ENCODE results near the gene USP9X. TPM values are rescaled to one million over a fixed set of nuclear protein-coding genes. Genes with fewer than 3 reads are reported as not detected.

Gene USP9X
- polyA plus RNA-seq, 6 donors from 2014 or later: 7.4 to 27.8 (median 21.9) TPM

GRCh38 chrX:41064018-41064417 is 21.2 kb upstream of the USP9X start:
- no peaks in the 10 kb centered on the region for H3K4me1 Mint-ChIP-seq
- H3K27me3 Mint-ChIP-seq: peaks cover 0 to 8% (median 0%) of the 10 kb centered on the region in 3 donors
- H3K9me3 Mint-ChIP-seq: no peaks in the 10 kb centered on the region
- DNase-seq (no peak), ATAC-seq (ENCODE audit: low read depth in 2 of 2) (no peak)
- H3K27ac Mint-ChIP-seq: no peak overlapping the region
- H3K4me3 Mint-ChIP-seq: no peak overlapping the region
- no peaks in the 10 kb centered on the region for H3K36me3 Mint-ChIP-seq

- H3K27me3 Mint-ChIP-seq: peaks cover 0 to 21% (median 0%) of the 10 kb centered on the region in 3 donors
- no peaks in the 10 kb centered on the region for H3K36me3 Mint-ChIP-seq
- no peak for DNase-seq
- H3K9me3 Mint-ChIP-seq: no peaks in the 10 kb centered on the region
- no peak for ATAC-seq (ENCODE audit: low read depth in 2 of 2)
- no peaks in the 10 kb centered on the region for H3K4me1 Mint-ChIP-seq
- H3K27ac Mint-ChIP-seq: no peak overlapping the region
- no peak overlapping the region for H3K4me3 Mint-ChIP-seq
These were observed 18.9 kb upstream of the USP9X start for GRCh38 chrX:41066391-41066790.

- Mint-ChIP-seq H3K27me3 (peaks cover 0 to 21% (median 0%) of the 10 kb centered on the region in 3 donors), H3K9me3 (no peaks in the 10 kb centered on the region), H3K4me3 (no peak overlapping the region), H3K4me1 (no peaks in the 10 kb centered on the region), H3K27ac (no peak overlapping the region), H3K36me3 (no peaks in the 10 kb centered on the region)
- ATAC-seq (ENCODE audit: low read depth in 2 of 2): no peak
- DNase-seq: no peak
These were observed 18.3 kb upstream of the USP9X start for GRCh38 chrX:41066969-41067368.

- no peak overlapping the region for H3K4me3 Mint-ChIP-seq
- peaks cover 0 to 1% (median 0%) of the 10 kb centered on the region in 7 donors for H3K9me3 Mint-ChIP-seq
- H3K4me1 Mint-ChIP-seq: no peaks in the 10 kb centered on the region
- H3K36me3 Mint-ChIP-seq: no peaks in the 10 kb centered on the region
- no peak for ATAC-seq (ENCODE audit: low read depth in 2 of 2)
- H3K27ac Mint-ChIP-seq: no peak overlapping the region
- H3K27me3 Mint-ChIP-seq: peaks cover 0 to 21% (median 0%) of the 10 kb centered on the region in 3 donors
- DNase-seq: no peak
These were observed 17.5 kb upstream of the USP9X start for GRCh38 chrX:41067721-41068120.

- H3K27me3 Mint-ChIP-seq: peaks cover 0 to 23% (median 0%) of the 10 kb centered on the region in 3 donors
- H3K9me3 Mint-ChIP-seq: peaks cover 0 to 1% (median 0%) of the 10 kb centered on the region in 7 donors
- no peak for DNase-seq
- H3K4me3 Mint-ChIP-seq: no peak overlapping the region
- no peak overlapping the region for H3K27ac Mint-ChIP-seq
- H3K36me3 Mint-ChIP-seq: no peaks in the 10 kb centered on the region
- ATAC-seq (ENCODE audit: low read depth in 2 of 2): no peak
- peaks cover 0 to 3% (median 0%) of the 10 kb centered on the region in 3 donors for H3K4me1 Mint-ChIP-seq
These were observed 8.5 kb upstream of the USP9X start for GRCh38 chrX:41076742-41077141.

- no peaks in the 10 kb centered on the region for H3K9me3 Mint-ChIP-seq
- no peak overlapping the region for H3K4me3 Mint-ChIP-seq
- no peak for ATAC-seq (ENCODE audit: low read depth in 2 of 2)
- no peak overlapping the region for H3K27ac Mint-ChIP-seq
- DNase-seq: no peak
- peaks cover 0 to 8% (median 0%) of the 10 kb centered on the region in 3 donors for H3K27me3 Mint-ChIP-seq
- H3K4me1 Mint-ChIP-seq: peaks cover 0 to 14% (median 13%) of the 10 kb centered on the region in 3 donors
- no peaks in the 10 kb centered on the region for H3K36me3 Mint-ChIP-seq
These were observed 3.4 kb upstream of the USP9X start for GRCh38 chrX:41081821-41082220.

- no peaks in the 10 kb centered on the region for H3K36me3 Mint-ChIP-seq
- peaks cover 0 to 8% (median 0%) of the 10 kb centered on the region in 3 donors for H3K27me3 Mint-ChIP-seq
- ATAC-seq (ENCODE audit: low read depth in 2 of 2): no peak
- H3K4me1 Mint-ChIP-seq: peaks cover 0 to 24% (median 20%) of the 10 kb centered on the region in 3 donors
- peak overlapping the region in 3 of 6 donors; percentile 7 to 86 (median 76) for H3K27ac Mint-ChIP-seq
- H3K4me3 Mint-ChIP-seq: peak overlapping the region in 4 of 8 donors; percentile 55 to 97 (median 77)
- DNase-seq: peak; percentile 33
- H3K9me3 Mint-ChIP-seq: peaks cover 0 to 3% (median 0%) of the 10 kb centered on the region in 7 donors
These were observed 2.5 kb upstream of the USP9X start for GRCh38 chrX:41082783-41083182.

GRCh38 chrX:41084044-41084892 is 977 bp upstream of the USP9X start:
- Mint-ChIP-seq H3K4me3 (peak overlapping the region; percentile 91 to 98 (median 95)), H3K27ac (peak overlapping the region; percentile 99 to 100 (median 100)), H3K36me3 (no peaks in the 10 kb centered on the region), H3K4me1 (peaks cover 0 to 39% (median 29%) of the 10 kb centered on the region in 3 donors), H3K9me3 (peaks cover 0 to 3% (median 0%) of the 10 kb centered on the region in 7 donors), H3K27me3 (no peaks in the 10 kb centered on the region)
- DNase-seq (peak; percentile 100), ATAC-seq (ENCODE audit: low read depth in 2 of 2) (peak; percentile 65)

GRCh38 chrX:41085512-41085877 is 250 bp downstream of the USP9X start:
- H3K4me1 Mint-ChIP-seq: peaks cover 0 to 48% (median 33%) of the 10 kb centered on the region in 3 donors
- peak overlapping the region; percentile 95 to 100 (median 98) for H3K27ac Mint-ChIP-seq
- peaks cover 0 to 3% (median 0%) of the 10 kb centered on the region in 7 donors for H3K9me3 Mint-ChIP-seq
- no peaks in the 10 kb centered on the region for H3K27me3 Mint-ChIP-seq
- H3K36me3 Mint-ChIP-seq: no peaks in the 10 kb centered on the region
- H3K4me3 Mint-ChIP-seq: peak overlapping the region; percentile 91 to 98 (median 95)
- ATAC-seq (ENCODE audit: low read depth in 2 of 2) (peak; percentile 34 to 39), DNase-seq (peak; percentile 84)

GRCh38 chrX:41085878-41086626 is 807 bp downstream of the USP9X start:
- peaks cover 0 to 51% (median 37%) of the 10 kb centered on the region in 3 donors for H3K4me1 Mint-ChIP-seq
- peak; percentile 1 for ATAC-seq (ENCODE audit: low read depth in 2 of 2)
- H3K9me3 Mint-ChIP-seq: peaks cover 0 to 3% (median 0%) of the 10 kb centered on the region in 7 donors
- peak overlapping the region; percentile 95 to 100 (median 98) for H3K27ac Mint-ChIP-seq
- DNase-seq: peak; percentile 58
- no peaks in the 10 kb centered on the region for H3K27me3 Mint-ChIP-seq
- H3K4me3 Mint-ChIP-seq: peak overlapping the region; percentile 91 to 98 (median 95)
- H3K36me3 Mint-ChIP-seq: no peaks in the 10 kb centered on the region

- no peak for ATAC-seq (ENCODE audit: low read depth in 2 of 2)
- peak overlapping the region; percentile 22 to 100 (median 93) for H3K27ac Mint-ChIP-seq
- no peaks in the 10 kb centered on the region for H3K27me3 Mint-ChIP-seq
- peak overlapping the region; percentile 91 to 98 (median 94) for H3K4me3 Mint-ChIP-seq
- peaks cover 0 to 3% (median 0%) of the 10 kb centered on the region in 7 donors for H3K9me3 Mint-ChIP-seq
- peaks cover 0 to 56% (median 39%) of the 10 kb centered on the region in 3 donors for H3K4me1 Mint-ChIP-seq
- no peak for DNase-seq
- H3K36me3 Mint-ChIP-seq: no peaks in the 10 kb centered on the region
These were observed 1.3 kb downstream of the USP9X start for GRCh38 chrX:41086627-41086932.

- ATAC-seq (ENCODE audit: low read depth in 2 of 2): no peak
- H3K27ac Mint-ChIP-seq: peak overlapping the region; percentile 54 to 100 (median 93)
- H3K36me3 Mint-ChIP-seq: no peaks in the 10 kb centered on the region
- peaks cover 0 to 3% (median 0%) of the 10 kb centered on the region in 7 donors for H3K9me3 Mint-ChIP-seq
- peak overlapping the region; percentile 91 to 98 (median 94) for H3K4me3 Mint-ChIP-seq
- DNase-seq: no peak
- H3K27me3 Mint-ChIP-seq: no peaks in the 10 kb centered on the region
- peaks cover 0 to 59% (median 41%) of the 10 kb centered on the region in 3 donors for H3K4me1 Mint-ChIP-seq
These were observed 2.0 kb downstream of the USP9X start for GRCh38 chrX:41087201-41087600.

- peaks cover 0 to 3% (median 0%) of the 10 kb centered on the region in 7 donors for H3K9me3 Mint-ChIP-seq
- ATAC-seq (ENCODE audit: low read depth in 2 of 2): no peak
- H3K36me3 Mint-ChIP-seq: no peaks in the 10 kb centered on the region
- H3K27ac Mint-ChIP-seq: no peak overlapping the region
- H3K27me3 Mint-ChIP-seq: no peaks in the 10 kb centered on the region
- H3K4me3 Mint-ChIP-seq: peak overlapping the region in 1 of 8 donors; percentile 33
- peaks cover 14 to 78% (median 60%) of the 10 kb centered on the region in 3 donors for H3K4me1 Mint-ChIP-seq
- no peak for DNase-seq
These were observed 5.5 kb downstream of the USP9X start for GRCh38 chrX:41090568-41091238.

Data from naive B cell (primary cell).